Tibial nerve (tissue), 4 donors: ENCODE measurements around the gene MLLT10.

ENCODE experiments used
- EP300 ChIP-seq, 2 donors: sonication (generic); formaldehyde crosslinking; IDR thresholded peaks; one replicate each; pipeline ENCODE4 v1.6.1; 2017; ENCODE audit warnings: antibody characterized with exemption in 2 of 2, mild to moderate bottlenecking in 1 of 2
- POLR2A ChIP-seq, 2 donors: fragments of 450-650 bp; IDR thresholded peaks; one replicate each; pipeline ENCODE4 v1.6.1; 2017; ENCODE audit warnings: antibody characterized with exemption in 2 of 2, mild to moderate bottlenecking in 2 of 2, moderate library complexity in 2 of 2
- TF ChIP-seq, protein P1 (sequence below), 5 experiments: fragments of 200-600 bp in 3 of 5; fragments of 450-650 bp in 2 of 5; sonication (generic) in 3 of 5; IDR thresholded peaks; one replicate each; pipeline ENCODE4 v1.5.1; 2016 to 2019; ENCODE audit warnings: antibody characterized with exemption in 5 of 5, mild to moderate bottlenecking in 3 of 5, moderate library complexity in 2 of 5

DNA sequence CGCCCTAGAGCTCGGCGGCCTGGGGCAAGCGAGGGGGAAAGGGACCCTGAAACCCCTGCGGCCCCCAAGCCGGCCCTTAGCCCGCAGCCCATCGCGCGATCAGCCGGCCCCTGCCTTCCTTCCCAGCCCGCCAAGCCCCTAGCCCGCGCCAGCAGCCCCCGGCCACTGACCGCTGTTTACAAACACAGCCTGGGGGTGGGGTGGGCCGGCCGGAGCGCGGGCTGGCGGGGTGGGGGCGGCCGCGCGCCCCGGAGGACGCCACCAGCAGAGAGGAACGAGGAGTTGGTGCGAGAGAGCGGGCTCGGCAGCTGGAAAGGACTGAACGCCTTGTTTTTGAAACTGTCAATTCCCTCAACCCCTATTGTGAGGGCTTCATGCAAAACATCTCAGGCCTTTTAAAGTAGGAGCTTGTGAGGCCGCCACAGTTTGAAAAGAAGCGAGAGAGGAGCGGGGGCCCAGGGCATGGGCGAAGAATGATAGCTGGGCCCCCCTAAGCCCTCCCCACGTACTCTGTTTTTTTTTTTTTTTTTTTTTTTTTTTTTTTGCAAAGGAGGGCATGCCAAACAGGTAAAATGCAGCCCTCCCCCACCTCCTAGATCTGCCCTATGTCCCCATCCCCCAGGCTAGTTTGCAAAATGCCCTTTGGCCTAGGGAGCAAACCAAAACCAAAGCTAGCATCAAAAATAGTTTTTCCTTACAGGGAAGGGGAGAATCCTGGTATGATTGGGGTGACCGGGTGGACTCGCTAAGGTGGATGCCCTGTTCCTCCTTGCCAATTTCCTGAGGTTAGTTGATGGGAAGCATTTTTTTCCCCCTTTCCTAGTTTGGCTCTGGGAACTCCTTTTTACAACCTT lies 23.6 kb upstream of the MLLT10 start:
- TF ChIP-seq, protein P1, sequence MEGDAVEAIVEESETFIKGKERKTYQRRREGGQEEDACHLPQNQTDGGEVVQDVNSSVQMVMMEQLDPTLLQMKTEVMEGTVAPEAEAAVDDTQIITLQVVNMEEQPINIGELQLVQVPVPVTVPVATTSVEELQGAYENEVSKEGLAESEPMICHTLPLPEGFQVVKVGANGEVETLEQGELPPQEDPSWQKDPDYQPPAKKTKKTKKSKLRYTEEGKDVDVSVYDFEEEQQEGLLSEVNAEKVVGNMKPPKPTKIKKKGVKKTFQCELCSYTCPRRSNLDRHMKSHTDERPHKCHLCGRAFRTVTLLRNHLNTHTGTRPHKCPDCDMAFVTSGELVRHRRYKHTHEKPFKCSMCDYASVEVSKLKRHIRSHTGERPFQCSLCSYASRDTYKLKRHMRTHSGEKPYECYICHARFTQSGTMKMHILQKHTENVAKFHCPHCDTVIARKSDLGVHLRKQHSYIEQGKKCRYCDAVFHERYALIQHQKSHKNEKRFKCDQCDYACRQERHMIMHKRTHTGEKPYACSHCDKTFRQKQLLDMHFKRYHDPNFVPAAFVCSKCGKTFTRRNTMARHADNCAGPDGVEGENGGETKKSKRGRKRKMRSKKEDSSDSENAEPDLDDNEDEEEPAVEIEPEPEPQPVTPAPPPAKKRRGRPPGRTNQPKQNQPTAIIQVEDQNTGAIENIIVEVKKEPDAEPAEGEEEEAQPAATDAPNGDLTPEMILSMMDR (IDR thresholded peaks at IDR 0.05) = no peak
- TF ChIP-seq POLR2A (IDR thresholded peaks at IDR 0.05) (no peak), EP300 (IDR thresholded peaks at IDR 0.05) (no peak)
